NCI-H2029 (cell line): ENCODE measurements around the gene OGFR.
A peak's percentile ranks its signal among the peaks of the same experiment; 100 is the strongest.

ENCODE experiments used
- DNase-seq: peaks from one replicate; lab custom pipeline; 2025; lab: John Stamatoyannopoulos, UW

Gene OGFR

GRCh38 chr20:62825986-62826645, 21.5 kb downstream of the OGFR start:
- DNase-seq: no peak

- no peak for DNase-seq
These were observed 22.1 kb downstream of the OGFR start for GRCh38 chr20:62826646-62827310.

GRCh38 chr20:62827311-62828038, 22.8 kb downstream of the OGFR start:
- DNase-seq: no peak

- no peak for DNase-seq
These were observed 23.4 kb downstream of the OGFR start for GRCh38 chr20:62828051-62828450.

GRCh38 chr20:62828511-62829230, 24.0 kb downstream of the OGFR start:
- DNase-seq: no peak

GRCh38 chr20:62829231-62830230, 24.9 kb downstream of the OGFR start:
- no peak for DNase-seq

- no peak for DNase-seq
These were observed 25.6 kb downstream of the OGFR start for GRCh38 chr20:62830251-62830650.

- no peak for DNase-seq
These were observed 26.2 kb downstream of the OGFR start for GRCh38 chr20:62830821-62831220.

- DNase-seq: no peak
These were observed 26.7 kb downstream of the OGFR start for GRCh38 chr20:62831361-62831788.

GRCh38 chr20:62831854-62832211, 27.2 kb downstream of the OGFR start:
- DNase-seq: no peak

GRCh38 chr20:62832212-62832922, 27.7 kb downstream of the OGFR start:
- DNase-seq: peak; percentile 72

GRCh38 chr20:62832951-62833391, 28.3 kb downstream of the OGFR start:
- DNase-seq: no peak

- no peak for DNase-seq
These were observed 30.5 kb downstream of the OGFR start for GRCh38 chr20:62834967-62835730.

- DNase-seq: no peak
These were observed 31.6 kb downstream of the OGFR start for GRCh38 chr20:62835931-62836861.

- no peak for DNase-seq
These were observed 32.4 kb downstream of the OGFR start for GRCh38 chr20:62836967-62837490.

- DNase-seq: no peak
These were observed 33.1 kb downstream of the OGFR start for GRCh38 chr20:62837790-62838127.

GRCh38 chr20:62838128-62838891, 33.7 kb downstream of the OGFR start:
- DNase-seq: peak; percentile 65

GRCh38 chr20:62839261-62839660, 34.6 kb downstream of the OGFR start:
- DNase-seq: no peak
